Measurements from ENCODE around the gene CDC27. TPM values are rescaled to one million over a fixed set of nuclear protein-coding genes. Genes with fewer than 3 reads are reported as not detected.
"Not testable (repeated sequence)": the region's sequence is repeated elsewhere in the genome, so short reads cannot be mapped to it uniquely, and the experiment has no call there.

The CDC27 gene
- total RNA-seq, 4 donors from 2014 or later: 48.2 to 51.1 (median 49.1) TPM

DNA sequence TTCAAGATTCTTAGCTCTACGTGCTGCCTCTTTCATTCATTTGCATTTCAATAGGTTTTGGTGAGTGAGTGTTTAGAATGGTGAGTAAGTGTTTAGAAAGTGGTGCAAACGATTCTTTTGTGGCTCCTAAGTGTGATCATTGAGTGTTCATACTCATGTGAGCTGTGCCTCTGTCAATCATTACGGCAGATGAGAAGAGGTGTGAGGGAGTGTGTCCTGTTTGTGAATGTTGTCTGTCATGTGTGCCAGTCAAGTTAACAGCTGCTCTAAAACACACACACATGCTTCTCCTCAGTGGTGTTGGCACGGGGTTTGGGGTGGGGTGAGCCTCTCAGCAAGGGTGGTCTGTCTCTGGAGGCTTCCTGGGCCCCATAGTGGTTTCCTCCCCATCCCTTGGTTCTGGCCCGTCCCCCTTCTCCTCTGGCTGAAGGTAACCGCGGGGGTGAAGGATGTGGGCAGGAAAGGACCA is 31.5 kb upstream of the CDC27 start:
- no peak for DNase-seq (ENCODE audit: extremely low spot score)
- Histone ChIP-seq H3K4me3 (no peak overlapping the region), H3K4me1 (peaks cover 12 to 26% (median 20%) of the 10 kb centered on the region in 4 donors), H3K27ac (replicated peaks in 1 of 4) (no peak overlapping the region), H3K9me3 (no peaks in the 10 kb centered on the region), H3K36me3 (no peaks in the 10 kb centered on the region), H3K27me3 (no peaks in the 10 kb centered on the region)
- TF ChIP-seq, protein P1, sequence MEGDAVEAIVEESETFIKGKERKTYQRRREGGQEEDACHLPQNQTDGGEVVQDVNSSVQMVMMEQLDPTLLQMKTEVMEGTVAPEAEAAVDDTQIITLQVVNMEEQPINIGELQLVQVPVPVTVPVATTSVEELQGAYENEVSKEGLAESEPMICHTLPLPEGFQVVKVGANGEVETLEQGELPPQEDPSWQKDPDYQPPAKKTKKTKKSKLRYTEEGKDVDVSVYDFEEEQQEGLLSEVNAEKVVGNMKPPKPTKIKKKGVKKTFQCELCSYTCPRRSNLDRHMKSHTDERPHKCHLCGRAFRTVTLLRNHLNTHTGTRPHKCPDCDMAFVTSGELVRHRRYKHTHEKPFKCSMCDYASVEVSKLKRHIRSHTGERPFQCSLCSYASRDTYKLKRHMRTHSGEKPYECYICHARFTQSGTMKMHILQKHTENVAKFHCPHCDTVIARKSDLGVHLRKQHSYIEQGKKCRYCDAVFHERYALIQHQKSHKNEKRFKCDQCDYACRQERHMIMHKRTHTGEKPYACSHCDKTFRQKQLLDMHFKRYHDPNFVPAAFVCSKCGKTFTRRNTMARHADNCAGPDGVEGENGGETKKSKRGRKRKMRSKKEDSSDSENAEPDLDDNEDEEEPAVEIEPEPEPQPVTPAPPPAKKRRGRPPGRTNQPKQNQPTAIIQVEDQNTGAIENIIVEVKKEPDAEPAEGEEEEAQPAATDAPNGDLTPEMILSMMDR (IDR thresholded peaks at IDR 0.05): no peak
- no peak for TF ChIP-seq POLR2A (IDR thresholded peaks at IDR 0.05; ENCODE audit: low read depth)
- TF ChIP-seq EP300 (IDR thresholded peaks at IDR 0.05): no peak
- no peak for TF ChIP-seq POLR2AphosphoS5 (IDR thresholded peaks at IDR 0.05)
- WGBS: 72% methylated on average over 6 of the region's 7 CpGs
- intact Hi-C loops (cut with DNase I): no loop called here

DNA sequence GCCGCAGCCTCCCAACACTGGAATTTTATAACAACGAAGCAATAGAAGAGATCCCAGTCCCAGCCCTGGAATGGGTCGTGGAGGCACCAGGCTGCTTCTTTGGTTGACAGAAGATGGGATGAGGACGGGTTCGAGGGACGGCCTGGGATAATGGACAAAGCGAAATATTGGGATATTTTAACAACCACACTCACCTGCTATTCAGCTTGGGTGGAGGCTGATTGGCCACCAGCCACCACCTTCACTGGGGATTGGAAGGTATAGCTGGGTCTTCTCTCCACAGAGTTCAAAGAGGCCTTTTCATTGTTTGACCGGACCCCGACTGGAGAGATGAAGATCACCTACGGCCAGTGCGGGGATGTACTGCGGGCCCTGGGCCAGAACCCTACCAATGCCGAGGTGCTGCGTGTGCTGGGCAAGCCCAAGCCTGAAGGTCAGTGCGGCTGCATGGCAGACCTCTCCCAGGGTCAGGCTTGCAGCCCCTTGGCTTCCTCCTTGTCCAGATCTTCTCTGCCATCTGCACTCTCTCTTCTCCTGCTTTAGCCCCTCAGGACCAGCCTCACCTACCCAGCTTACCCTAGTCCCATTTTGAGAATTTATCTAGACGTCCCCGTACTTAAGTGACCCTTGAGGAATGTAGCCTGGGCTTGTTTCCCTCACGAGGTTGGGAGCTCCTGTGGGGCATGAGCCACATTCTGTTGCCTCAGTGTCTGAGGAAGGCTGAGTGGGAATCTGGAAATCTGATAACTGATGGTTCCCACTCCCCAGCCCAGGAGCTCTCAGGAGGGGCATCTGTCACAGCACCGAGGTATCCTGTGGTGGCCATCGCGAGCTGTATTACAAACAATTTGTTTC is 30.8 kb upstream of the CDC27 start:
- no peak overlapping the region for H3K27ac ChIP-seq (replicated peaks in 1 of 4)
- 85% methylated on average over 21 of the region's 21 CpGs for WGBS

DNA sequence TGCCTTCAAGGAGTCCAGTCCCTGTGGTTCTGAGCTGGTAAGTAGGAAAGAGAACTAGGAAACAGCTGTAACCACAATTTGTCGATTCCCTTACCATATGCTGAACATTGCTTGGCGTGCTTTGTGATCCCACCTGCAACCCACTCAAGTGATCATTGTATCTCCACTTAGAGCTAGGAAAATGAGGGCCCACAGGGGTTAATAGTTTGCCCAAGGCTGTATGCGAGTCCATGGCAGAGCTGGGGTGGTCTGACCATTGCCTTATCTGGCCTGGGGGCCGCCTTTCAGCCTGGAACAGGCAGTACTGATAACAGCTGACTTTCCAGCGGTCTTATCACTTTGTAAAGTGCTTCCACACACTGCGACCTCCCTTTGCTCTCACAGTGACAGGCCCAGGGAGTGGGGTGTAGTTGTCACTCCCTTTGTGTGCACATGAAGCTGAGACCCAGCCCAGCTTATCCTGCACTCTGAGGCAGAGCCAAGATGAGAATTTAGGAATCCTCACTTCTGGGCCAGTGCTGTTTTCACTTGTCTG is 29.9 kb upstream of the CDC27 start:
- Histone ChIP-seq H3K4me3 (no peak overlapping the region), H3K36me3 (no peaks in the 10 kb centered on the region)
- WGBS: 78% methylated on average over 6 of the region's 6 CpGs

More for the DNA sequence above, 30.8 kb upstream of the CDC27 start:
- TF ChIP-seq POLR2A (IDR thresholded peaks at IDR 0.05; ENCODE audit: low read depth) (no peak), POLR2AphosphoS5 (IDR thresholded peaks at IDR 0.05) (no peak), EP300 (IDR thresholded peaks at IDR 0.05) (no peak)
- TF ChIP-seq, protein P1 (IDR thresholded peaks at IDR 0.05): no peak
- DNase-seq (ENCODE audit: extremely low spot score): no peak
- intact Hi-C loops (cut with DNase I): no loop called here
- Histone ChIP-seq H3K9me3 (no peaks in the 10 kb centered on the region), H3K4me1 (peaks cover 5 to 20% (median 13%) of the 10 kb centered on the region in 4 donors), H3K4me3 (no peak overlapping the region), H3K27me3 (no peaks in the 10 kb centered on the region), H3K36me3 (no peaks in the 10 kb centered on the region)

DNA sequence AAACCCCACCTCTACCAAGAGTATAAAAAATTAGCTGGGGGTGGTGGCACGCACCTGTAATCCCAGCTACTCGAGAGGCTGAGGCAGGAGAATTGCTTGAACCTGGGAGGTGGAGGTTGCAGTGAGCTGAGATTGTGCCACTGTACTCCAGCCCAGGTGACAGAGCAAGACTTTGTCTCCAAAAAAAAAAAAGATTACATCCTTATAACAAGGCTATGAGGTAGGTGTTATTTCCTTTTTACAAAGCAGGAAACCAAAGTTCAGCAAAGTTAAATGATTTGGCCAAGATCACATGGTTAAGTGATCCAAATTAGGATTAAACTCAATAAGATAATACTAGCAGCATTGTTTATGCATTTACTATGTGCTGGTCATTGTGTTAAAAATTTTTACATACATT is 28.2 kb upstream of the CDC27 start:
- H3K36me3 ChIP-seq; H3K4me1 ChIP-seq; intact Hi-C loops (cut with DNase I); H3K27ac ChIP-seq (replicated peaks in 1 of 4); H3K9me3 ChIP-seq; H3K27me3 ChIP-seq; DNase-seq (ENCODE audit: extremely low spot score); H3K4me3 ChIP-seq: not testable (repeated sequence)
- 91% methylated on average over 2 of the region's 2 CpGs for WGBS

More for the DNA sequence above, 29.9 kb upstream of the CDC27 start:
- TF ChIP-seq, protein P1 (IDR thresholded peaks at IDR 0.05): no peak
- TF ChIP-seq POLR2A (IDR thresholded peaks at IDR 0.05; ENCODE audit: low read depth) (no peak), EP300 (IDR thresholded peaks at IDR 0.05) (no peak), POLR2AphosphoS5 (IDR thresholded peaks at IDR 0.05) (no peak)
- peaks cover 0 to 13% (median 5%) of the 10 kb centered on the region in 4 donors for H3K4me1 ChIP-seq
- H3K27me3 ChIP-seq: no peaks in the 10 kb centered on the region
- no peak overlapping the region for H3K27ac ChIP-seq (replicated peaks in 1 of 4)
- H3K9me3 ChIP-seq: no peaks in the 10 kb centered on the region
- intact Hi-C loops (cut with DNase I): no loop called here
- no peak for DNase-seq (ENCODE audit: extremely low spot score)

DNA sequence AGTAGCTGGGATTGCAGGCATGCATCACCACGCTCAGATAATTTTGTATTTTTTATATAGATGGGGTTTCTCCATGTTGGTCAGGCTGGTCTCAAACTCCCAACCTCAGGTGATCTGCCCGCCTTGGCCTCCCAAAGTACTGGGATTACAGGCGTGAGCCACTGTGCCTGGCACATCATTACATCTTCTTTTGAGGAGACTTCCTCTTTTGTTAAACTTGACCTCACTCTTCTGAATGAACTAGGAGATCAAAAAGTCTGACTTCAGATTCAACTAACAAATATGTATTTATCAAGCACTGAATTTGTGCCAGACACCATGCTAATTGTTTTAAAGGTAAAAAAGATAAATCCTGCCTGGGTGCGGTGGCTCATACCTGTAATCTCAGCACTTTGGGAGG is 27.7 kb upstream of the CDC27 start:
- WGBS: 85% methylated on average over 4 of the region's 4 CpGs
- H3K4me1 ChIP-seq; H3K36me3 ChIP-seq; intact Hi-C loops (cut with DNase I); H3K27me3 ChIP-seq; DNase-seq (ENCODE audit: extremely low spot score); H3K9me3 ChIP-seq; H3K4me3 ChIP-seq; H3K27ac ChIP-seq (replicated peaks in 1 of 4): not testable (repeated sequence)
